K562 (cell line): Measurements from ENCODE around the gene SLC35E1. TPM values are rescaled to one million over a fixed set of nuclear protein-coding genes. Genes with fewer than 3 reads are reported as not detected.
A peak's percentile ranks its signal among the peaks of the same experiment; 100 is the strongest.

Experiments
- ATAC-seq: fragments of 200-7000 bp; cut with Tn5 transposase; 3 replicates; pipeline ENCODE4 v1.9.1; 2020; ENCODE audit warnings: moderate library complexity
- BruUV-seq: library from RNA; stranded (reverse); fragments of 400-500 nt; replicated peaks from 2 replicates; lab custom pipeline; 2021; lab: Mats Ljungman, UMichigan
- CTCF ChIA-PET: fragments of 300-600 bp; formaldehyde crosslinking; extraction: SDS; loops from one replicate; lab custom pipeline; 2021; ENCODE audit warnings: low intra/inter-chr PET ratio; lab: Yijun Ruan, JAX
- POLR2A ChIA-PET: fragments of 300-600, 350-650 bp; sonication (Branson Sonifier 250); formaldehyde crosslinking; extraction: SDS; loops from one replicate; lab custom pipeline; 2021; ENCODE audit warnings: antibody characterized with exemption, inconsistent platforms; lab: Yijun Ruan, JAX
- DNase-seq, 4 experiments: peaks; one replicate each; pipeline versions ENCODE4 v3.0.0 to v3.0.0-alpha.2; 2011 to 2018; ENCODE audit warnings: low spot score in 3 of 4, mixed read lengths in 3 of 4; ENCODE audit errors: extremely low read depth in 1 of 4
- FAIRE-seq: peaks from 2 replicates; lab custom pipeline; 2011; peaks lifted over from hg19 to GRCh38; lab: Jason Lieb, UNC
- H2AFZ ChIP-seq: 2 replicates; pipeline ENCODE4 v1.6.0; 2011; ENCODE audit warnings: low read depth, low read length, control low read depth, inconsistent platforms
- H3K27ac ChIP-seq: fragments of 200-600 bp; 3 replicates; pipeline ENCODE4 v1.8.0; 2011; ENCODE audit warnings: low read depth, mild to moderate bottlenecking, control low read depth, inconsistent platforms, low read length, moderate library complexity, mixed read lengths; ENCODE audit errors: extremely low read depth
- H3K27me3 ChIP-seq, 2 experiments: fragments of 300-600 bp in 1 of 2; 2 replicates in 1 of 2; 3 replicates in 1 of 2; pipeline versions ENCODE4 v1.6.0 to v1.8.0; 2011; ENCODE audit warnings: inconsistent platforms in 2 of 2, low read length in 2 of 2, mild to moderate bottlenecking in 1 of 2, mixed read lengths in 1 of 2, moderate library complexity in 1 of 2; ENCODE audit not compliant: control insufficient read depth in 2 of 2, insufficient read depth in 2 of 2
- H3K36me3 ChIP-seq: fragments of 300-600 bp; 3 replicates; pipeline ENCODE4 v1.8.0; 2011; ENCODE audit warnings: mild to moderate bottlenecking, low read length, inconsistent platforms; ENCODE audit not compliant: control insufficient read depth, insufficient read depth
- H3K4me1 ChIP-seq, 2 experiments: fragments of 200-600 bp in 1 of 2; replicated peaks in 1 of 2; 2 replicates in 1 of 2; 3 replicates in 1 of 2; pipeline versions ENCODE4 v1.5.1 to v1.8.0; 2011; ENCODE audit warnings: inconsistent platforms in 2 of 2, low read length in 2 of 2, mild to moderate bottlenecking in 1 of 2, mixed read lengths in 1 of 2, moderate library complexity in 1 of 2; ENCODE audit not compliant: control insufficient read depth in 2 of 2, insufficient read depth in 2 of 2
- H3K4me2 ChIP-seq: 2 replicates; pipeline ENCODE4 v1.6.1; 2011; ENCODE audit warnings: low read length, control low read depth, inconsistent platforms, mixed read lengths; ENCODE audit not compliant: insufficient read depth
- H3K4me3 ChIP-seq: fragments of 200-600 bp; sonication (generic), shearing (Covaris generic); 2 replicates; pipeline ENCODE4 v1.5.1; 2016; ENCODE audit warnings: control low read depth, inconsistent platforms
- H3K79me2 ChIP-seq: fragments of 200-600 bp; 3 replicates; pipeline ENCODE4 v1.8.0; 2011; ENCODE audit warnings: low read length, inconsistent platforms; ENCODE audit not compliant: control insufficient read depth, insufficient read depth
- H3K9ac ChIP-seq, 2 experiments: 2 replicates each; pipeline versions ENCODE4 v1.6.0 to v1.6.1; 2011; ENCODE audit warnings: low read depth in 2 of 2, low read length in 2 of 2, control low read depth in 1 of 2, inconsistent platforms in 1 of 2, mild to moderate bottlenecking in 1 of 2, mixed read lengths in 1 of 2; ENCODE audit not compliant: insufficient read depth in 1 of 2
- H3K9me1 ChIP-seq: one replicate; pipeline ENCODE4 v1.6.0; 2011; ENCODE audit warnings: inconsistent platforms, mild to moderate bottlenecking, low read length, moderate library complexity; ENCODE audit not compliant: control insufficient read depth, insufficient read depth
- H3K9me3 ChIP-seq: replicated peaks from 2 replicates; pipeline ENCODE4 v1.5.1; 2011; ENCODE audit warnings: low read depth, low read length, inconsistent platforms; ENCODE audit not compliant: control insufficient read depth, insufficient read depth
- H4K20me1 ChIP-seq: replicated peaks from 2 replicates; pipeline ENCODE4 v1.6.1; 2011; ENCODE audit warnings: low read length, inconsistent platforms, mixed read lengths; ENCODE audit not compliant: control insufficient read depth, insufficient read depth
- MAZ ChIP-seq, 2 experiments: fragments of 450-650 bp in 1 of 2; sonication (generic) in 1 of 2; formaldehyde crosslinking; IDR thresholded peaks in 1 of 2; conservative IDR thresholded peaks in 1 of 2; 2 replicates each; pipeline versions ENCODE4 v1.4.0 to v1.5.0; 2020; ENCODE audit warnings: mild to moderate bottlenecking in 1 of 2, missing genetic modification reagents in 1 of 2
- MXI1 ChIP-seq: IDR thresholded peaks from 2 replicates; pipeline ENCODE4 v1.6.1; 2011; ENCODE audit warnings: low read depth, mild to moderate bottlenecking, improper control_type of control experiment, low read length
- POLR2H ChIP-seq: IDR thresholded peaks from 2 replicates; pipeline ENCODE4 v1.6.1; 2016; ENCODE audit warnings: missing genetic modification characterization, low read depth, mild to moderate bottlenecking, control low read depth, missing compliant biosample characterization, moderate library complexity
- WGBS: fragments of 100-300 bp; shearing (Covaris generic); methylation state at CpG from one replicate; pipeline ENCODE4 v1.1.6; 2016; ENCODE audit warnings: low coverage, mixed read lengths; ENCODE audit not compliant: insufficient coverage; ENCODE audit errors: missing lambda C conversion rate; 5-methylcytosine and 5-hydroxymethylcytosine counted together
- in situ Hi-C: fragments of 300-500 bp; cut with MboI; formaldehyde crosslinking; loops from 4 replicates; pipeline ENCODE4 v1.15.0; 2018; ENCODE audit warnings: inconsistent platforms, mixed read lengths
- intact Hi-C: fragments of 100-400 bp; cut with micrococcal nuclease; formaldehyde crosslinking; loops from 2 replicates; pipeline ENCODE4 v1.14.2; 2022
- polyA plus RNA-seq, 8 experiments: library from polyadenylated mRNA; depleted of rRNA in 4 of 8; stranded (reverse) in 5 of 8; unstranded in 3 of 8; fragments of >200 nt; fragmentation: Nextera tagmentation in 2 of 8; fragmentation: Illumina TruSeq in 1 of 8; extraction: Ambion mirVana in 2 of 8; extraction: Trizol in 1 of 8; gene quantifications; 2 replicates each; pipeline versions ENCODE4 v1.2.1 to v1.2.3, GENCODE V29; 2011 to 2014; ENCODE audit warnings: inconsistent platforms in 1 of 8, missing spikeins in 1 of 8
- total RNA-seq, 7 experiments: library from RNA; depleted of rRNA in 6 of 7; stranded (reverse); fragments of >200 nt in 6 of 7; fragmentation: Illumina TruSeq in 2 of 7; extraction: Trizol in 2 of 7; gene quantifications; 2 replicates each; pipeline versions ENCODE4 v1.2.1 to v1.2.3, GENCODE V29; 2011 to 2021; ENCODE audit warnings: low replicate concordance in 1 of 7
- TF ChIP-seq, protein P1 (sequence below): fragments of 450-650 bp; IDR thresholded peaks from 2 replicates; pipeline ENCODE4 v1.6.1; 2016

Gene SLC35E1
- total and polyA plus RNA-seq, 9 of the 15 experiments (the other 6 are each of a cell fraction or from before 2014, with no cell fraction given) = 15.0 to 40.1 (median 25.7) TPM

DNA sequence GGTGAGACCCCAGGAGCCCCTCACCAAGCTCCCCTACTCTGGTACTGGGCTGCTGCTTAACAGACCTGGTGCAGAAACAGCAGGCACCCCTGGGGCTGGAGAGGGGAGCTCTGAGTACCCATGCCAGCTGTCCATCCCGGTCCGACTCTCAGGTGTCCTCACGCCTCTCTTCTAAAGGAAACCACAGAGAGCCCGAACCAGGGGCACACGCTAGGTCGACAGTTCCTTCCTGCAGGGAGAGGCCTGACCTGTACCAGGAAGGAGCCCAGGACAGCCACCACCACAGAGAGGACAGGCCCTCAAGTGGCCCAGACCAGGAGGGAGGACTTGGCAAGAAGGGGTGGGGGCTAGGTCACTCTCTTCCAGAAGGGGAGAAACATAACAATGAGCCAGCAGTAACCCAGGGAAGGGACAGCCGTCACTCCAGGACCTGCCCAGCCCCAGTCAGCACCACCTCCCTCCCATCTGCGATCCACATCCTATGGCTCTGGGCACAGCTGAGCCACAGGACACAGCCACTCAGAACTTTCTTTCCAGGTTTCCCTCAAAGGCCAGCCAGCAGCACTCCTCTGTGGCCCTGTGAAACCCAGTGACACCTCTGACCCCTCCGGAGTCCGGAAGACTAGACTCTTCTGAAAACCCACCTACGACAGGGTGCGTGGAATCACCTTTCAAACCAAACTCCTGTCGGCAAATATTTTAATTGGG, 13.0 kb upstream of the SLC35E1 start:
- WGBS = 65% methylated on average over 13 of the region's 13 CpGs
- ATAC-seq (no peak; the same call in 2 of the 3 replicates), FAIRE-seq (no peak), DNase-seq (peak in 3 of 4 experiments; percentile 36 to 43 (median 42))
- ChIA-PET POLR2A (interaction anchor here (0.8 to 1.6 kb wide), 8 partner anchors 11 to 70 kb away, joined by 3 to 8 read pairs (median 4); partner anchors contain the start of gene SLC35E1), CTCF (no interaction called here)
- in situ Hi-C loops = no loop called here
- intact Hi-C loops = no loop called here
- Histone ChIP-seq H3K36me3 (peaks cover 24% of the 10 kb centered on the region; the same call in 2 of the 3 replicates), H3K27me3 (no peaks in the 10 kb centered on the region; a peak in 1 of 5 replicates), H3K79me2 (peaks cover 99% of the 10 kb centered on the region), H2AFZ (no peak overlapping the region), H3K9me1 (peaks cover 4% of the 10 kb centered on the region), H3K4me1 (peaks cover 79 to 90% of the 10 kb centered on the region in 2 experiments), H3K4me3 (peak overlapping the region; percentile 27; the same call in 1 of the 2 replicates), H3K4me2 (peak overlapping the region; percentile 91), H3K27ac (peak overlapping the region; percentile 66; the same call in 2 of the 3 replicates), H3K9me3 (no peaks in the 10 kb centered on the region), H4K20me1 (peaks cover 36% of the 10 kb centered on the region), H3K9ac (peak overlapping the region; percentile 49 to 85)
- no TSS peak for BruUV-seq
- TF ChIP-seq MXI1 (no peak), POLR2H (tag) (no peak), MAZ (CRISPR knock-in tag; conservative IDR thresholded peaks at IDR 0.05 in 1 of 2, IDR thresholded peaks at IDR 0.05 in 1 of 2) (0 out of 4 replicates have a peak, but pooled peaks of 1 of the 2 experiments have one; percentile 16)
- TF ChIP-seq, protein P1, sequence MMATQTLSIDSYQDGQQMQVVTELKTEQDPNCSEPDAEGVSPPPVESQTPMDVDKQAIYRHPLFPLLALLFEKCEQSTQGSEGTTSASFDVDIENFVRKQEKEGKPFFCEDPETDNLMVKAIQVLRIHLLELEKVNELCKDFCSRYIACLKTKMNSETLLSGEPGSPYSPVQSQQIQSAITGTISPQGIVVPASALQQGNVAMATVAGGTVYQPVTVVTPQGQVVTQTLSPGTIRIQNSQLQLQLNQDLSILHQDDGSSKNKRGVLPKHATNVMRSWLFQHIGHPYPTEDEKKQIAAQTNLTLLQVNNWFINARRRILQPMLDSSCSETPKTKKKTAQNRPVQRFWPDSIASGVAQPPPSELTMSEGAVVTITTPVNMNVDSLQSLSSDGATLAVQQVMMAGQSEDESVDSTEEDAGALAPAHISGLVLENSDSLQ = peak; percentile 47; the same call in 1 of the 2 replicates
